Activated CD4-positive, alpha-beta T cell treated with anti-CD3 and anti-CD28 coated beads, Interleukin-10, Interleukin-2, amounts not matched to agents 100 ng/mL and 50 ng/mL, durations not matched to agents 16 hours and 8 hours (primary cell): ENCODE results near the gene POLR3C.

Experiments
- DNase-seq: peaks from one replicate; pipeline ENCODE4 v3.0.0-alpha.2; 2020

POLR3C gene

DNA sequence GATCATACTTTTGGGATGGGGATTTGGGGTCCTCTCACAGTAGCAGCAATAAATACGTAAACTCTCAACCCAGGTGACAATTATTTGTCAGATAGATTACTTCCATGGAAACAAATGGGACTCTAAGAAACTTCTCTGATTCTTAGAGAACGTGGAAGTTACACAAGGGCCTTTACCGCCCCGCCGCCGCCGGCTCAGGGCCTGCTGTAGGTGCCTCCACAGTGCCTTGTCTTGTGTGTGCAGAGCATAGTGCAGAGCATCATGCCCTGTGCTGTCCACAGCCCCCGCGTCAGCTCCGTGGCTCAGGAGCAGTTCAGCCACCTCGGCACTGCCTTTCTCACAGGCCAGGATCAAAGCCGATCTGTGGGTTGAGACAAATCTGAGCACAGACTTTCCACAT, 50.6 kb downstream of the POLR3C start:
- no peak for DNase-seq

DNA sequence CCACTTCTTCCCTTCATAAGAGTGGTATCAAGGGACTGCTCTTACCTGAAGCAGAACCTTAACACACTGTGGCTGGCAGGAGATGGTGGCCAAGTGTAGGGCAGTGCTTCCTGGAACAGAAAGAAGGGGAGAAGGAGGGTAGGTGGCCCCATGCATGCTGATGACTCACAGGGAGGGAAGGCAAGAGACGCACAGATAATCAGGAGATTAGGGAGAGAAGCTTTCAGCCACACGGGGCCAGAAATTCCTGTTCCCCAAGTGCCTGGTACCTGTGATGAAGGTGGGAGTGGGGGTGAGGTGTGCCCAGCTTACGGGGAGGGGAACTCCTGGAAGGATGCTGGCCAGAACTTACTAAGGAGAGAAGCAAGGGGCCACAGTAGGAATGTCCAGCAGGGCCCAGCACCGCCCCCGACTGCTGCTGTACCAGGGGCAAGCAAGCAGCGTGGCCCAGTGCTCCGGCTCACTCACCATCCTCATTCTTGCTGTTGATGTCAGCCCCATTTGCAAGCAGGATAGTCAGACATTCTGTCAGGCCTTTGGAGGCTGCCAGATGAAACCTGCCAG, 54.0 kb downstream of the POLR3C start:
- no peak for DNase-seq

DNA sequence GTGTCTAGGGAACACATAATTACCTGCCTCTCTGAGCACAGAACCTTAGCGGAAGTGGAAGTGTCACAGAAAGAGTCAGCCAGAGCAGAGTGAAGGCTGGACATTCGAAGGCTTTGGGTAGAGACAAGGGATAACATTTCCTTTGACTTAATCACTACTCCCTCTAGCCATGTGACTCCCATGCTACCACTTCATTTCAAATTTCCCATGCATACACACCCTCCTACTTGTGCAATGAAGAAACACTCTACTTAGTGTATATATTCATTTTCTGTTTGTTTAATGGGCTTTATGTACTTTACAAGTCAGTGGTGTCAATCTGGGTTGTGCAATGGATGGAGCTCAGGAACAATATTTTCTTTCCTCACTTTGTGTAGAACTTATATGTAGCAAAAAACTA, 54.7 kb downstream of the POLR3C start:
- no peak for DNase-seq

DNA sequence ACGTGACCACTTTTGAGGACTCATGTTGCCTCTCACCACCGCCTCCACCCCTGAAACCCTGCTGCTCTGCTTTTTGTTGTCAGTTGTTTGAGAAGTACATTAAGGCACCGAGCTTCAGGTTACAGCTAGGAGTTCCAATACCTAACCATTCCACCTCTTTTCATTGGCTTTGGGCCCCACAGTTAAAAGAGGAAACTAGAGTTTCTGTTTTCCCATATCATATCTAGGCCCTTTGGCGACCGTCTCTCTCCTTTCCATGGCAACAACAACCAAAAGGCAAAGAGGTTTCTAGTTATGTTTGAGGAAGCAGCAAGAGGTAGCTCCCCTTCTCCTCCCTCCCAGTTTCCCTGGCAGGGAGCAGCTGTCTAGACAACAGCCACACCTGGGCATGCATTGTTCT, 55.8 kb downstream of the POLR3C start:
- DNase-seq: no peak

DNA sequence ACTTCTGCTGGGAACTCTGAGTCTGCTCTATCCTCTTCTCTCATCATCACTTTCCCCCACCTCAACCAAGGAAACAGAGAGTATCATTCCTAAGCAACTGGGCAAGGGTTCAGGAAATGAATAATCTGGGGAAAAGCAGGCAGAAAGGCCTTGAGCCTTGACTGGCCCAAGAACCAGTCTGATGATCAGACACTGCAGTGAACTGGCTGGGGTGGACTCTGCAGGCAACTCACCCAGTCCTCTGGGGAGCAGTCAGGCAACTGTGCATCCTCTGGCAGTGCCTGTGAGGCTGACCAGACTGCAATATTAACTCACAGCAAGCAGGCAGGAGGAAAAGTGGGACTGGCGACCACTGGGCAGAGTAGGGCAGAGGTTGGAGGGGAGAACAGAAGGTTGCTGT, 60.7 kb downstream of the POLR3C start:
- no peak for DNase-seq

DNA sequence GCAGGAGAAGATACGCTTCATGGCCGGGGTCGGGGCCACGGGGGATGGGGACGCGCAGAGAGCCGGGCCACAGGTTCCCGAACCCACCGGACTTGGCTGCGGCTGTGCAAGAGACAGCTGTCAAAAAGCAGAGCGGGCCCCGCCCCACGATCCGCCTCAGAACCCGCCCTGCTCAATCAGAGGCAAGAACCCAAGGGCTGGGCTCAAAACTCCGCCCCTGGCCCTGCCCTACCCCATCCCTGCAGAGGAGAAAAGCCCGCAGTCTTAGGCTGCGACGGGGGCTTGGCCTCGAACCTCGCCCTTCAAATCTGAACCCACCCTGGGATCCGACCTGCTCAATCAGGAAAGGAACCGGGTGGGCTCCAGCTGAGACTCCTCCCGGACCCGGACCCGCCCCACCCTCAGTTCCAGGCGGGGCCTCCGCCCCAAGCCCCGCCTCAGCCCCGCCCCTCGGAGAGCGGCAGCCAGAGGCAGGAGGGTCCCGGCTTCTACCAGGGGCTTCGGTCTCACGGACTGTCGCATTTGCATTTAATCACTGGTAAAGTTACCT, 61.8 kb downstream of the POLR3C start, which contains the start of gene ANKRD35:
TSS of gene ANKRD35 (minus strand) at position 129 of the 550 bp plus-strand sequence. CDS start at position 21, 108 bp downstream.
- peak; percentile 79 for DNase-seq

DNA sequence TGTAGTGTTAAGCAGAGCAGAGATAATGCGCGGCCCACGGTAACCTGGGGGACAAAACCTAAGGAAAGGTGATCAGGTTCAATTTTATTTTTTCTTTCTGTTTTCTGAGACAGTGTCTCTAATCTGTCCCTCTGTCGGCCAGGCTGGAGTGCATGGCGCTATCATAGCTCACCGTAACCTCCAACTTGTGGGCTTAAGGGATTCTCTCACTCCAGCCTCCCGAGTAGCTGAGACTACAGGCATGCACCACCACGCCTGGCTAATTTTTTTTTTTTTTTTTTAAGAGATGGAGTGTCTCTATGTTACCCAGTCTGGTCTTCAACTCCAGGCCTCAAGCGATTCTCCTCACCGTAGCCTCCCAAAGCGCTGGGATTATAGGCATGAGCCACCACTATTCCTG, 62.4 kb downstream of the POLR3C start:
- DNase-seq: no peak

DNA sequence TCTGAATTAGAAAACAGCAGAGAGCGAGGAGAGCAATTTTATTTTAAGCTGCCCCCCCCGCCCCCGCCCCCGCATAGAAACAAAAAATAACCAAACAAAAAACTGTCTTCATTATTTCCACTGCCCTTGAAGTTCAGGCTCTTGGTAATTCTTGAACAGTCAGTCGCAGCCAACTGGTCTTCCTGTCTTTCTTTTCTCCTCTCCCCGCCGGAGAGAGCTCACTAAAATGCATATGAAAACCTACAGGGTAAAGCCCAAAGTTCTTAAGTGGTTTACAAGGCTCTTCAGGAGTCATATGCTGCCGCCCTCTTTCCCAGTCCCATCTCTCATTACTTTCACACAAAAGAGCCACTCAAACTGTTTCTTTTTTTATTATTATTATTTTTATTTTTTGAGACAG, 62.8 kb downstream of the POLR3C start:
- DNase-seq: no peak

DNA sequence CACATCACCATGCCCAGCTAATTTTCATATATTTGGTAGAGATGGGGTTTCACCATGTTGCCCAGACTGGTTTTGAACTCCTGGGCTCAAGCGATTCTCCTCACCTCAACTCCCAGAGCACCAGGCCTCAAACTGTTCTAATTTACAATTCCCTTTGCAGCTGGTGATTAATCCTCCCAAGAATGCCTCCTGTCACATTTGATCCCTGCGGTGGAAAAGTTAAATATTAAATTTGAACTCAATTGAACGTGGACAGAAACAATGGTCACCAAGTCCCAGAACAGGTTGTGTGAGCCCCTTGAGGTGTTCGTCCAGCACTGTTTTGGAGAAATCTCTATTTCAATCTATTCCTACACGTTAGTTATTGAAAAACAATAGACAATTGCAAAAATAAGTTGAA, 63.6 kb downstream of the POLR3C start:
- no peak for DNase-seq

DNA sequence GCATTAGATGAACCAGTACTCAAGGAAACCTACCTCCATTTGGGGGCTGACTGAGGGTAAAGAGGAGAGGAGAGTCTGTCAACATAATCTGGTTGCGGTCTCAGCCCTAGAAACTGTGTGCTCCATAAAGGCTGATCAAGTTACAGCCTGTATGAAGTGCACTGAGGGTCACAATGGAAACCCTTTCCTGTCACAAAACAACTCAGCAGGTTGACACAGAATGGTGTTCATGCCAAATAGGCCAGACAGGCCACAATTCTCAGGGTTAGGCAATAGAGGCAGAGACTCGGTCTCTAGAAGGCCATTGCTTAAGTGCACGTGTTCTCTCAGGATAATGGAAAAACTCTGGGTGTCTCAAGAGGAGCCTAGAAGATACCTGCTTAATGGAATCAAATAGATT, 65.7 kb downstream of the POLR3C start:
- DNase-seq: no peak

DNA sequence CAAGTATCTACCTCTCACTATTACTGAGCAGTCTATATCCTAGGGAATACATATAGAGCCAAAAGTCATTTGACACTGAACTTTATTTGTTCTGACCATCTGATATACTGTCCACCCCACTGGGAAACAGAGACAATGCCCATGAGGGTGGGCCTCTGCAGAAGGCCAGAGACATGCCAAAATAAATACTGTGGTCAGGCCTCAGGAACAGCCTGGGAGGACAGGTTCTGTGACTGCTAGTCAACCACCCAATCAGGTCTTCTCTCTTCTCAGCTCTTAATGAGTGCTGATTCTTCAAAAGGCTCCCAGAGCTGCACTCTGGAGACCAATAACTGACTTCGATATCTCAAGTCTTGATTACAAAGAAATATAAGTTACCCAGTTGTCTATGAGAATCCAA, 67.1 kb downstream of the POLR3C start:
- no peak for DNase-seq

DNA sequence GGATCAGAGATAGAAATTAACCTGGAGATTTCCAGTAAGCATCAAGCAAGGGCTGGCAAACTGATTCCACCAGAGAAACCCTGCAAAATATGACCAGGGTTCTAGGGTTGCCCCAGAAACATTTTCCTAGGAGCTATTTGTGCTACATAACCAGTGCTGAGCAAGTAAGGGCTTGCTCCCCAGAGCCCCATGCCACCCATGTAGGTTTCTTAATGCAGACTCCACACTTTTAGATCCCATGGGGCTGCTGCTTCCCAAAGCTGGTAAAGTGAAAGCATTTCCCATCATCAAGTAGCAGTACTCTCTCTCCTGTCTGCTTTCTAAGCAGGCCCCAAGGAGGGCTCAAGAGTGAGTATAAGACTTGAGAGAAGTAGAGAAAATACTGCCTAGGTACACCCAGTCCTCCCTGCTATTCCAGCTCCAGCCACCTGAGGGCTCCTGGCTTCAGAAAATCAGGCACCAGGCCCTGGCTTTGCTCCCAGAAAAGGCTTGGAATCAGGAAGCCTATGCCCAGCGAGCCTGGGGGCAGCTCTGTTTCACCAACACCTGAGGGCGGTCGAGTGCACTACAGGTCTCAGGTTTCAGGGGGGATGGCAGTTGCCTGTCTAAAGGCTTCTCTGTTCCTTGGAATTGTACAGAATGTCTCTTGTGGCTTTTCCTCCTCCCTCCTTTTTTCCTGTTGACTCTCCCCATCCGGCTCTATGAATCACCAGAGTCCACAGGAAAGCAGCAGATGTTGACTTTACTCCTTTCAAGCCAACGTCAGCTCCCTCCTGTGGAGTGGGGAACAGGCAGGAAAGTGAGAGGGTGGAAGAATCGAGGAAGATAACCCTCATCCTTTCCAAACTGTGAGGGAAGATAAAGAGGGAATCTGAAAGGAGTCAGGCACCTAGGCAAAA, 67.8 kb downstream of the POLR3C start:
- DNase-seq: peak; percentile 49

DNA sequence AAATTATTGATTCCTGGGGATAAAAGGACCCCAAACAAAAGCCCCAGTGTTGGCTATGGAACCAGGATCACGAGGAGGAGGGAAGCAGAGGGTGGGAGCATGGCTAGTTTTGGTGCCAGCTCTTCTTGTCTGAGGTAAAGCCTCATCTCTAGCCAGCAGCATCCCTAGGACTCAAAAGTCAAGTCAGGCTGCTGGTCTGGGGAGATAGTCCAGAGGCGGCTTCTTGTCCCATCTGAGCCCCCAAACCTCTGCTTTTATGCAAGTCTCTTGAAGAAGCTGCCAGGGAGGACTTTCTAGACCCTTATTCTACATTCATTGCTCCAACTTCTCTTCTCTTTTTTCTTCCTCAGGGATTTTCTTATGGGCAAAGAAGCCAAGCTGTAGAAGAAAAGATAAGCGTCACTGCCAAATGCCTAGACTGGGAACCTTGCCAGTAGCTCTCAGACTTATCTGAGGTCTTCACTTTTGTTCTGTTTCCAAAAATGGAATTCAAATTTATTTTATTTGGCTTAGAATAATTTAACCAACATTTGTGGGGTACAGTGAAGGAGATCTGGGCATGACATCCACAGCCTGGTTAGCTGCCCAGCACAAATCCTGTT, 68.6 kb downstream of the POLR3C start:
- DNase-seq: no peak

DNA sequence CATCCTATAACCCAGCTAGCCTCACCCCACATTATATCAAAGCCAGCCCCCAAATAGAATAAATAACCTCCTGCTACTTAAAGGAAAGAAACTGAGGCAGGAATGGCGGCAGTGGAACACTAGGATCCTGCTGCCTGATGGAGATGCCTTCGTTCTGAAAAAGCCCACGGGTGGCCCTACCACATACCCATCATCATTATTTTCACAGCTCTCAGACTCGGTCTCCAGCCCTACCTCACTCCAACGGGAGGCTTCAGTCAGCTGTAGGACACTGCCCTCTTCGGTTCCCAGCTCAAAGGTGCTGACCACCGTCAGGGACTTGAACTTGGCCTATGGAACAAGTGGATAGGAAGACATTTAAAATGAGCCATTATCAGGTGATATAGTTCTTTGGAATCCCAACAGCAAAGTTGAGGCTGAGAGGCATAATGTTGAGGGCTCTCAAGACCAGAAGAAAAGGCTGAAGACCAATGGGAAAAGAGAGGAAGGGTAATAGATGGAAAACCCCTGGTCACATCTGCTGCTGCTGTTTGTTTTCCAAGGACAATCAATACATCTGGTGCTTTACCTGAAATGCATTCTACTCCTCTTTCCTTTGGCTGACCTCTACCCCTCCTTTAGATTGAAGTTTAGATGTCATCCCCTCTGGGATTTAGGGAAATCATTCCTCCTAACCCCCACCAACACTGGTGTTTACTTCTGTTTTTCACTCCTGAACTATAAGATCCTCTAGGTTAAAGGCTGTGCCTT, 69.5 kb downstream of the POLR3C start:
- DNase-seq: no peak
